ENCODE results near the gene ADGRB2.

The ADGRB2 gene

DNA sequence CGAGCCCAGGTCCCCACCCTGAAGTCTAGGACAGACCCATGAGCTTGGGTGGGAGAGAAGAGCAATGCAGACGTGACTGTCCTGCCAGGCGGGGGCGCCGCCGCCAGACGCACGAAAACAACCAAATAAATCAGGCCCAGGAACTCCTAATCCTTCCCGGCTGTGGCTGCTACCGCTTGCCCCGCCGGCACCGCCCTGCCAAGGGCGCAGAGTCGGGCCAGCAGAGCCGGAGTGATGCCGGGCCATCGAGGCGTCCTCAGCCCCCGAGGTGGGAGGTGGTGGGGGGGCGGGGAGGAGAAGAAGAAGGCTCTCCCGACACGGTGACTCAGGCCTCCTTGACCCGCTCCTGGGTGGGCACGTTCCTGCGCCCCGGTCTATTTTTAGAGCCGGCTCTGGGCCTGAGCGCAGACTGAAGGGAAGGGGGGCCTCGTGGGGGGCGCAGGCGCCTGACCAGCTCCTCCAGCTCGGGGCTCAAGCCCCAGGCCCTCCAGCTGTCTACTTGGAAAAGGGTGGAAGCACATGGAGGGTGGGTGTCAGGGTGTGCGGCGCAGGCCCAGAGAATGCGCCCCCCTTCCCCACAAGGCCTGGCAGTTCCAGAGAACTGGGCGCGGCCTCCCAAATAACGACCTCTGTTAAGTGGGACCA lies 49.6 kb downstream of the ADGRB2 start:
- no peak for TF ChIP-seq EZH2phosphoT487 (conservative IDR thresholded peaks at IDR 0.05; ENCODE audit: low read length)
- TF ChIP-seq, protein P1, sequence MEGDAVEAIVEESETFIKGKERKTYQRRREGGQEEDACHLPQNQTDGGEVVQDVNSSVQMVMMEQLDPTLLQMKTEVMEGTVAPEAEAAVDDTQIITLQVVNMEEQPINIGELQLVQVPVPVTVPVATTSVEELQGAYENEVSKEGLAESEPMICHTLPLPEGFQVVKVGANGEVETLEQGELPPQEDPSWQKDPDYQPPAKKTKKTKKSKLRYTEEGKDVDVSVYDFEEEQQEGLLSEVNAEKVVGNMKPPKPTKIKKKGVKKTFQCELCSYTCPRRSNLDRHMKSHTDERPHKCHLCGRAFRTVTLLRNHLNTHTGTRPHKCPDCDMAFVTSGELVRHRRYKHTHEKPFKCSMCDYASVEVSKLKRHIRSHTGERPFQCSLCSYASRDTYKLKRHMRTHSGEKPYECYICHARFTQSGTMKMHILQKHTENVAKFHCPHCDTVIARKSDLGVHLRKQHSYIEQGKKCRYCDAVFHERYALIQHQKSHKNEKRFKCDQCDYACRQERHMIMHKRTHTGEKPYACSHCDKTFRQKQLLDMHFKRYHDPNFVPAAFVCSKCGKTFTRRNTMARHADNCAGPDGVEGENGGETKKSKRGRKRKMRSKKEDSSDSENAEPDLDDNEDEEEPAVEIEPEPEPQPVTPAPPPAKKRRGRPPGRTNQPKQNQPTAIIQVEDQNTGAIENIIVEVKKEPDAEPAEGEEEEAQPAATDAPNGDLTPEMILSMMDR (IDR thresholded peaks at IDR 0.05; ENCODE audit: insufficient read depth, low read length, poor library complexity, severe bottlenecking), result peak; percentile 67
- H3K9me2 ChIP-seq (replicated peaks; ENCODE audit: insufficient read depth, low read length), result no peaks in the 10 kb centered on the region
- H3K27me3 ChIP-seq (ENCODE audit: low read length), result no peaks in the 10 kb centered on the region
- no peaks in the 10 kb centered on the region for H3F3A ChIP-seq (ENCODE audit: insufficient read depth)
- H3K9me3 ChIP-seq (ENCODE audit: insufficient read depth, low read length), result no peaks in the 10 kb centered on the region
- H3K4me3 ChIP-seq (ENCODE audit: insufficient read depth, low read length, poor library complexity, severe bottlenecking), result no peak overlapping the region
- no peaks in the 10 kb centered on the region for H4K20me1 ChIP-seq (ENCODE audit: low read depth, low read length)
- no peak overlapping the region for H3K4me2 ChIP-seq (ENCODE audit: low read depth, low read length, poor library complexity, severe bottlenecking)
- H3K27ac ChIP-seq (ENCODE audit: low read depth, low read length), result no peak overlapping the region
- no peaks in the 10 kb centered on the region for H3K79me2 ChIP-seq (ENCODE audit: insufficient read depth, low read length)
- H3K36me3 ChIP-seq (ENCODE audit: low read length), result no peaks in the 10 kb centered on the region
- no peak overlapping the region for H2AFZ ChIP-seq (ENCODE audit: low read depth, low read length, severe bottlenecking)
- H3K9ac ChIP-seq (ENCODE audit: low read length), result no peak overlapping the region

DNA sequence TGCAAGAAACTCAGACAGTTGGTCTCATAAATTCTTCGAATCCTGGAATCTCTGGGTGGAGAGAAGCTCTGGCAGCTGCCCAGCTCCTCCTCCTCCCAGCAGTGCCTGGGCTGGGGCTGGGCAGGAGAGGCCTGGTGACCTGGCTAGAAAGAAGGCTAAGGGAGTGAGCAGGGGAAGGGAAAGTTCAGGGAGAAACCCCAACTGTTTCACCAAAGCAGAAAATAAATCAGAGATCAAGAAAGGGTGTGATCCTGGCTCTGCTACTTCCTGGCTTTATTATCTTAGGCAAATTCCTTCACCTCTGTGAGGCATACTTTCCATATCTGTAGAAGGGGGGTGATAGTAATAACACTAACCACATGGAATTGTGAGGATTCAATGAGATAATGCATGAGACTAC lies 51.5 kb downstream of the ADGRB2 start:
- TF ChIP-seq EZH2phosphoT487 (conservative IDR thresholded peaks at IDR 0.05; ENCODE audit: low read length), result no peak
- TF ChIP-seq, protein P1 (IDR thresholded peaks at IDR 0.05; ENCODE audit: insufficient read depth, low read length, poor library complexity, severe bottlenecking), result no peak
- no peak overlapping the region for H2AFZ ChIP-seq (ENCODE audit: low read depth, low read length, severe bottlenecking)
- H3K4me2 ChIP-seq (ENCODE audit: low read depth, low read length, poor library complexity, severe bottlenecking), result no peak overlapping the region
- no peaks in the 10 kb centered on the region for H3K27me3 ChIP-seq (ENCODE audit: low read length)
- no peaks in the 10 kb centered on the region for H4K20me1 ChIP-seq (ENCODE audit: low read depth, low read length)
- H3K9me2 ChIP-seq (replicated peaks; ENCODE audit: insufficient read depth, low read length), result no peaks in the 10 kb centered on the region
- H3K36me3 ChIP-seq (ENCODE audit: low read length), result no peaks in the 10 kb centered on the region
- no peaks in the 10 kb centered on the region for H3K79me2 ChIP-seq (ENCODE audit: insufficient read depth, low read length)
- H3K4me3 ChIP-seq (ENCODE audit: insufficient read depth, low read length, poor library complexity, severe bottlenecking), result no peak overlapping the region
- H3K9ac ChIP-seq (ENCODE audit: low read length), result no peak overlapping the region
- no peak overlapping the region for H3K27ac ChIP-seq (ENCODE audit: low read depth, low read length)
- H3K9me3 ChIP-seq (ENCODE audit: insufficient read depth, low read length), result no peaks in the 10 kb centered on the region
- no peaks in the 10 kb centered on the region for H3F3A ChIP-seq (ENCODE audit: insufficient read depth)

DNA sequence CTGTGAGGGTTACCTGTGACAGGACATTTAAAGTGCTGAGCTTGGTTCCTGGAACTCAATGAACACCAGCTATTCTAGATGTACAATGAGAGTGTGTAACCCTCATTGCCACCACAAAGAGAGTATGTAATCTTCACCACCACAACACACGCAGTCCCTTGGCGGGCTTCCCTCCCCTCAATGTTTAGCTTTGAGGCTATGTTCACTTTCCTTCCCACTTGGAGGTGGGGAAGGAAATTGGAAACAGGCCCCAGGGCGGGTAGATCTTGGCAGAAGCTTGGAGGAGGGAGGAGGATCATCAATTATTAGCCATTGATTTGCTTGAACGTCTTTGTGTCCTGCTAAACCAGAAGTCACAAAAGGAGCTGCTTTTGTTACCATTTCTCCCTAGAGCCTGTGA lies 52.1 kb downstream of the ADGRB2 start:
- Histone ChIP-seq H3K36me3 (ENCODE audit: low read length) (no peaks in the 10 kb centered on the region), H3K27ac (ENCODE audit: low read depth, low read length) (no peak overlapping the region), H3K79me2 (ENCODE audit: insufficient read depth, low read length) (no peaks in the 10 kb centered on the region), H3K9me2 (replicated peaks; ENCODE audit: insufficient read depth, low read length) (no peaks in the 10 kb centered on the region), H3K4me2 (ENCODE audit: low read depth, low read length, poor library complexity, severe bottlenecking) (no peak overlapping the region), H3K4me3 (ENCODE audit: insufficient read depth, low read length, poor library complexity, severe bottlenecking) (no peak overlapping the region), H3K9me3 (ENCODE audit: insufficient read depth, low read length) (no peaks in the 10 kb centered on the region), H2AFZ (ENCODE audit: low read depth, low read length, severe bottlenecking) (no peak overlapping the region), H3K27me3 (ENCODE audit: low read length) (no peaks in the 10 kb centered on the region), H3F3A (ENCODE audit: insufficient read depth) (no peaks in the 10 kb centered on the region), H3K9ac (ENCODE audit: low read length) (no peak overlapping the region), H4K20me1 (ENCODE audit: low read depth, low read length) (no peaks in the 10 kb centered on the region)
- TF ChIP-seq EZH2phosphoT487 (conservative IDR thresholded peaks at IDR 0.05; ENCODE audit: low read length), result no peak
- TF ChIP-seq, protein P1 (IDR thresholded peaks at IDR 0.05; ENCODE audit: insufficient read depth, low read length, poor library complexity, severe bottlenecking), result no peak
